NT2/D1 (cell line): ENCODE measurements around the gene RTL5.

ENCODE experiments used
- SUZ12 ChIP-seq: IDR thresholded peaks from 2 replicates; pipeline ENCODE4 v1.6.1; 2011; ENCODE audit not compliant: insufficient read length, insufficient read depth; ENCODE audit errors: extremely low read depth
- YY1 ChIP-seq: IDR thresholded peaks from 2 replicates; pipeline ENCODE4 v1.6.1; 2011; ENCODE audit not compliant: insufficient read length, insufficient read depth
- ZNF274 ChIP-seq: IDR thresholded peaks from 2 replicates; pipeline ENCODE4 v1.6.1; 2011; ENCODE audit warnings: mild to moderate bottlenecking, low read depth, low read length

DNA sequence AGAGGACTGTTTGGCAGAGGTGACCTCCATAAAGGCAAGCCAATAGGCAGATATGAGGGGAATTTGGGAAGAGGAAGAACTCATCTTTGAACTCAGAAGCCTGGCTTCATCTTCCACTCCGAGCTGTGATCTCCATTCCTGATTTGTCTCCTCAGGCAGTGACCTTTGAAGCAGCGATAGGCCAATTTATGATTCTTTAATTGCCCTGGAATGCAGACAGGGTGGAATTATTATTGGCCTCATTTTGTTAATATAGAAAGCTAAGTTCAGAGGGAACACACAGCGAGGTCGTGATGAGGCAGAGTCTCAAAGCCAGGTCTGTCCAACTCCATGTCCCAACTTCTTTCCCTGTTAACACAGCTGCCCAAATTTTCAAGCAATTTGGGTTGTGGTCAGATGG lies 16.9 kb downstream of the RTL5 start:
- TF ChIP-seq ZNF274, result no peak
- TF ChIP-seq YY1, result no peak
- no peak for TF ChIP-seq SUZ12
